ENCODE results near the gene TBX2. TPM values are rescaled to one million over a fixed set of nuclear protein-coding genes. Genes with fewer than 3 reads are reported as not detected.

TBX2 gene
- total RNA-seq, 4 donors from 2014 or later, result 2.3 to 31.4 (median 8.2) TPM

DNA sequence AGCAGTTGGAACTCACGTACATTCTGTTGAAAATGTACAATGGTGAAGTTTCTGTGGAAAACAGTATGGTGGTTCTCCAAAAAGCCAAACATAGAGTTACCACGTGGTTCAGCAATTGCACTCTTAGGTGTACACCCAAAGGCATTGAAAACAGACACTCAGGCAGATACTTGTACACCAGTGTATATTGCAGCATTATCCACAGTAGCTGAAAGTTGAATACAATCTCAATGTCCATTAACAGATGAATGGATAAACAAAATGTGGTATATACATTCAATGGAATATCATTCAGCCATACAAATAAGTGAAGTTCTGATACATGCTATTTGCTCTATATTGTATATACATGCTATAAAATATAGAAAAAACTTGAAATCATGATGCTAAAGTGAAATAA is 23.2 kb downstream of the TBX2 start:
- no peak overlapping the region for H3K4me3 ChIP-seq
- H3K27me3 ChIP-seq, result no peaks in the 10 kb centered on the region
- H3K9me3 ChIP-seq, result no peaks in the 10 kb centered on the region
- no peak for TF ChIP-seq POLR2A (IDR thresholded peaks at IDR 0.05)
- TF ChIP-seq, protein P1, sequence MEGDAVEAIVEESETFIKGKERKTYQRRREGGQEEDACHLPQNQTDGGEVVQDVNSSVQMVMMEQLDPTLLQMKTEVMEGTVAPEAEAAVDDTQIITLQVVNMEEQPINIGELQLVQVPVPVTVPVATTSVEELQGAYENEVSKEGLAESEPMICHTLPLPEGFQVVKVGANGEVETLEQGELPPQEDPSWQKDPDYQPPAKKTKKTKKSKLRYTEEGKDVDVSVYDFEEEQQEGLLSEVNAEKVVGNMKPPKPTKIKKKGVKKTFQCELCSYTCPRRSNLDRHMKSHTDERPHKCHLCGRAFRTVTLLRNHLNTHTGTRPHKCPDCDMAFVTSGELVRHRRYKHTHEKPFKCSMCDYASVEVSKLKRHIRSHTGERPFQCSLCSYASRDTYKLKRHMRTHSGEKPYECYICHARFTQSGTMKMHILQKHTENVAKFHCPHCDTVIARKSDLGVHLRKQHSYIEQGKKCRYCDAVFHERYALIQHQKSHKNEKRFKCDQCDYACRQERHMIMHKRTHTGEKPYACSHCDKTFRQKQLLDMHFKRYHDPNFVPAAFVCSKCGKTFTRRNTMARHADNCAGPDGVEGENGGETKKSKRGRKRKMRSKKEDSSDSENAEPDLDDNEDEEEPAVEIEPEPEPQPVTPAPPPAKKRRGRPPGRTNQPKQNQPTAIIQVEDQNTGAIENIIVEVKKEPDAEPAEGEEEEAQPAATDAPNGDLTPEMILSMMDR (IDR thresholded peaks at IDR 0.05), result no peak
- H3K27ac ChIP-seq, result no peak overlapping the region
- no peaks in the 10 kb centered on the region for H3K36me3 ChIP-seq
- DNase-seq, result no peak
- no peaks in the 10 kb centered on the region for H3K4me1 ChIP-seq

DNA sequence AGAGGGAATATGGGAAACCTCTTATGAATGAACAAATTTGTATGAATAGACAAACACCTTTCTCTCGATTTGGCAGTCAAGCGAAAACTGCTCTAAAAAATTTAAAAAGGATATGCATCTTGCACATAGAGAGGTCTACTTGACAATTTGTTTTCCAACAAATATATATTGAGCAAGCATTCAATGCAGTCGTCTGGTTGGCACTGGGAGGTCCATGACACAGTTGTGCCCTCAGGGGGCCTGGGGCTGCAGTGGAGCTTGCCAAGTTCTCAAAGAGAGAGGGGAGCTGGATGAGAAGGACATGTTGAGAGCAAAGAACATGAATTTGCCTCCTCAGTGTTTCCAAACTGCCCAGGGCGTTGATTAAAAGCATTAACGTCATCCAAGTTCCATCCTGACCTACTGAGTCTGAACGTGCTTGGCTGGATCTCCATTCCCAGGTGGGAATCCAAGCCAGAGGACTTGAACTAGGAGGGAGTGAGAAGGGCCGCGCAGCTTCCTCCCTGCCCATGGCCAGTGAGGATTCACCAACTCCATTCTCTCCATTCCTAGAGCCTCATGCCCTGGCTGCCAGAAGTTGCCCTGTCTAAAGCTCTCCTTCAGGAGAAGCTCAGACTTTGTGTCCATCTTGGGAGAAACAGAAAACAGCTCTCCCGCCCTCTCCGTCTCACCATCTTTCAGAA is 24.5 kb downstream of the TBX2 start:
- Histone ChIP-seq H3K27ac (no peak overlapping the region), H3K9me3 (no peaks in the 10 kb centered on the region), H3K27me3 (no peaks in the 10 kb centered on the region), H3K4me1 (no peaks in the 10 kb centered on the region), H3K36me3 (no peaks in the 10 kb centered on the region), H3K4me3 (no peak overlapping the region)
- no peak for DNase-seq
- TF ChIP-seq POLR2A (IDR thresholded peaks at IDR 0.05), result no peak
- TF ChIP-seq, protein P1 (IDR thresholded peaks at IDR 0.05), result no peak

DNA sequence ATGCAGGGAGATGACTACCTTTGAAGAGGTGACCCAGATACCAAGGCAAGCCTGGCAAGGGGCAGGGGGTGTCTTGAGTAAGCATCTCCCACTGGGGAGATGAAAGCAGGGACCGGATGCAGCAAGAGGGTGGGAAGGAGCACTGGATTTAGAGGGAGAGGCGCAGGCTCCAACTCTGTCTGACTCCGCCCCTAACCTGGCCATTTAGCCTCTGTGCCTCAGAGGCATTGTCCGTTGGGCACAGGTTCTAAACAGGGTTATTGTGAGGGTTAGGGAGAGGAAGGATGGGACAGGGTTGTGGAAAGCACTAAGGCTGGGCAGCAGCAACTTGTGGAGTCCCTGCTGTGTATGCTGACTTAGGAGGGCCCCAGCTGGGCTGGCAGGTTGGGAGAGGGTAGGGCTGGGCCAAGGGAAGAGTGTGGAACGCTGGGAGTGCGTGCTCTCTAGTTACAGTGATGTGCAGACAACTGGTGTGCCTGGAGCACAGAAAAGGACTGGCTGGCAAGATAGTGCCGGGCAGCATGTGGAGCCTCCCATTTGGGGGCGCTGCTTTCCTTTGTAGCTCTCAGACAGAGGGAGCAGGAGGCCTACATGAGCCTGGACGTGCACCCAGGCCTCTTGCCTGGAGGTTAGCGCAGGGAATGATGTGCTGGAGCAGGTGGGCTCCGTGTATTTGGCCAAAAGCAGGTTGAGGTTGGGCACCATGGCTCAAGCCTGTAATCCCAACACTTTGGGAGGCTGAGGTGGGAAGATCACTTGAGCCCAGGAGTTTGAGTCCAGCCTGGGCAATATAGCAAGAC is 26.2 kb downstream of the TBX2 start:
- H3K27me3 ChIP-seq, result no peaks in the 10 kb centered on the region
- no peak overlapping the region for H3K27ac ChIP-seq
- no peaks in the 10 kb centered on the region for H3K4me1 ChIP-seq
- TF ChIP-seq, protein P1 (IDR thresholded peaks at IDR 0.05), result peak in 2 of 6 experiments; percentile 11 to 23
- no peak for TF ChIP-seq POLR2A (IDR thresholded peaks at IDR 0.05)
- H3K36me3 ChIP-seq, result no peaks in the 10 kb centered on the region
- H3K9me3 ChIP-seq, result no peaks in the 10 kb centered on the region
- no peak overlapping the region for H3K4me3 ChIP-seq
- DNase-seq, result no peak

DNA sequence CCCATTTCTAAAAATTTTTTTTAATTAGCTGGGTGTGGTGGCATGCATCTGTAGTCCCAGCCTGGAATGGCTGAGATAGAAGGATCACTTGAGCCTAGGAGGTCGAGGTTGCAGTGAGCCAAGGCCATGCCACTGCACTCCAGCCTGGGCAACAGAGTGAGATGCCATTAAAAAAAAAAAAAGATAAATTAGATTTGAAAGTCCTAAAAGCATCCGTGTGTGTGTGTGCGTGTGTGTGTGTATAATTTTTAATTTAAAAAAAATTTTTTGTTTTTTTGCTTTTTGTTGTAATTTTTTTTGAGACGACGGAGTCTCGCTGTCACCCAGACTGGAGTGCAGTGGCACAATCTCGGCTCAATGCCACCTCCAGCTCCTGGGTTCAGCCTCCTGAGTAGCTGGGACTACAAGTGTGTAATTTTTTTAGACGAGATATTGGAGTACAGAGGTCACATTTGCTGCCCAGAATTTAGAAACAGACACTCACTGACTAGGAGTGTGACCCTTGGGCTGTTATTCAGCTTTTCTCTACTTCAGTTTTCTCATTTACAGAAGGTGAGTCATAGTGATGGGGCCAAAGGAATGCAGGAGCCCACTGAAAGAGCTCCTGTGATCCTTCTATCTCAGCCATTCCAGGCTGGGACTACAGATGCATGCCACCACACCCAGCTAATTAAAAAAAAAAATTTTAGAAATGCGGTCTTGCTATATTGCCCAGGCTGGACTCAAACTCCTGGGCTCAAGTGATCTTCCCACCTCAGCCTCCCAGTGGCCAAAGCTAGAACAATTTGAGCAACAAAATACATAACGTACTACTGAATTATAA is 27.1 kb downstream of the TBX2 start:
- no peaks in the 10 kb centered on the region for H3K36me3 ChIP-seq
- H3K27ac ChIP-seq, result no peak overlapping the region
- DNase-seq, result no peak

DNA sequence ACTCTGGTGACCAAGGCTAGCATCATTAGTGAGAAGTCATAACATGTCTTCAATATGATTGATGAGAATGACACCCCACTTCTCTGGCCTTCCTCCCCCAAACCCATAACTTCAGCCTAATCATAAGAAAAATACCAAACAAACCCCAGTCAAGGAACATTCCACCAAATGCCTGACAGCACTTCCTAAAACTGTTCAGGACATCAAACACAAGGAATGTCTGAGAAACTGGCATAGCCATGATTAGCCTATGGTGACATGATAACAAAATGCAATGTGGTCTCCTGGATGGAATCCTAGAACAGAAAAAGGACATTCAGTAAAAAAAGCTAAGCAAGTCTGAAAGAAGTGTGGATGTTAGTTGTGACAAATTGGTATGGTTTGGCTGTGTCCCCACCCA is 27.9 kb downstream of the TBX2 start:
- H3K27ac ChIP-seq, result no peak overlapping the region
- no peak overlapping the region for H3K4me3 ChIP-seq
- no peaks in the 10 kb centered on the region for H3K36me3 ChIP-seq
- DNase-seq, result no peak
- TF ChIP-seq, protein P1 (IDR thresholded peaks at IDR 0.05), result no peak
- no peak for TF ChIP-seq POLR2A (IDR thresholded peaks at IDR 0.05)
- H3K9me3 ChIP-seq, result no peaks in the 10 kb centered on the region
- no peaks in the 10 kb centered on the region for H3K4me1 ChIP-seq
- H3K27me3 ChIP-seq, result no peaks in the 10 kb centered on the region

More for the DNA sequence above, 27.1 kb downstream of the TBX2 start:
- H3K4me1 ChIP-seq, result no peaks in the 10 kb centered on the region
- TF ChIP-seq POLR2A (IDR thresholded peaks at IDR 0.05), result no peak
- TF ChIP-seq, protein P1 (IDR thresholded peaks at IDR 0.05), result no peak
- H3K27me3 ChIP-seq, result no peaks in the 10 kb centered on the region
- H3K9me3 ChIP-seq, result no peaks in the 10 kb centered on the region
- no peak overlapping the region for H3K4me3 ChIP-seq
